Measurements from ENCODE around the gene SMARCD3. TPM values are rescaled to one million over a fixed set of nuclear protein-coding genes. Genes with fewer than 3 reads are reported as not detected.

Gene SMARCD3
- total RNA-seq, 1 experiment from 2014 or later, result 30.3 TPM

DNA sequence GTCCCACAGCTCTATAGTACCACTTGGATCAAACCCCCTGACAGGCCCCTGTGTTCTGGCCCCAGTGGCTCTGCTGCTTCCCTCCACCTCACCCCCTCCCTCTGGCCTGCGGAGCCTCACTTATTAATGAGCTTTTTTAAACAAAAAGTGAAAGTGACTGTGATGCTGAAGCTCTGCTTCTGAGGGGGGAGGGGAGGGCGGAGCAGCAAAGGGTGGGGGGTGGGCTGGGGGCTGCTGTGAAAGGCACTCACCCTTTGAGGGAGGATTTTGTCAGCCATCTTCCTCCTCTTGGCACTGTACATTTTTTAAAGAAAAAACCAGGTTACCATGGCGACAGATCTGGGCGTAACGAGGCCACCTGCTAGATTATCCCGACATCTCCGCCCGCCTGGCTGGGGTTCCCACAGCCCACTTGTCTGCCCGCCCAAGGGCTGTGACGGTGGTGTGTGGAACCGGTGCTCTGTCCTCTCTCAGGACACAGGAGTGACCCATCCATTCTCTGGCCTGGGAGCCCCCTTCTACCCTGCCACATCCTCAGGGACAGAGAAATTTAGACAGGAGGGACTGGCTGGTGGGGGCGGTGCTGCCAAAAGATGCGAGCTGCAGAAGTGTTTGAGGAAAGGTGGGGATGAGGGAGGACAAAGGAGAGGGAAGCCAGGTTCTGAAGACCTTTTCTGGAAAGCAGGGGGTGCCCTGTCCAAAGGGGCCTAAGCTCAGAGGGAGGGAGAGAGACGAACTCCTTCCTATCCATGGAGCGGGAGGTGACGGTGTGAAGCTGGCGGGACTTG lies 4.9 kb downstream of the SMARCD3 start:
- Histone ChIP-seq H3K9me3 (ENCODE audit: control insufficient read depth in 1 of 2, insufficient read depth in 1 of 2, low read depth in 1 of 2, low read length in 2 of 2) (no peaks in the 10 kb centered on the region), H2AFZ (ENCODE audit: low read depth, low read length, poor library complexity, severe bottlenecking) (no peak overlapping the region), H3K9me2 (ENCODE audit: insufficient read depth) (no peaks in the 10 kb centered on the region), H4K20me1 (ENCODE audit: insufficient read depth) (no peaks in the 10 kb centered on the region), H3K27me3 (ENCODE audit: insufficient read depth, low read length) (no peaks in the 10 kb centered on the region), H3K4me2 (ENCODE audit: low read length) (no peak overlapping the region), H3K4me1 (ENCODE audit: control insufficient read depth in 1 of 2, insufficient read depth in 2 of 2, low read length in 2 of 2) (peaks cover 17 to 42% of the 10 kb centered on the region in 2 experiments), H3K79me2 (ENCODE audit: insufficient read depth, low read length) (no peaks in the 10 kb centered on the region), H3K27ac (ENCODE audit: low read depth, low read length) (no peak overlapping the region), H3K9ac (ENCODE audit: low read length) (no peak overlapping the region), H3K4me3 (replicated peaks in 1 of 2; ENCODE audit: low read depth in 1 of 2, low read length in 2 of 2) (no peak overlapping the region), H3K36me3 (ENCODE audit: control insufficient read depth in 1 of 2, insufficient read depth in 2 of 2, low read length in 2 of 2) (peaks cover 9 to 16% of the 10 kb centered on the region in 2 experiments; a peak in 3 of 4 replicates)
- DNase-seq (ENCODE audit: low read depth, low spot score), result no peak
- BruUV-seq (replicated peaks), result no TSS peak
- RAD21 ChIA-PET (ENCODE audit: low non-redundant PET in 1 of 2, low total read pairs in 2 of 2, uncharacterized antibody in 2 of 2, unreplicated experiment in 2 of 2), result interaction anchor here in 1 of 2 experiments (0.6 kb wide), 1 partner anchor 107 kb away, joined by 4 read pairs; no protein-coding TSS in a partner anchor
- no peak for ATAC-seq
- intact Hi-C loops (cut with micrococcal nuclease), result loop anchor here (1.0 to 10.0 kb wide), 2 partner anchors 60 to 119 kb away; no protein-coding TSS in a partner anchor
- POLR2A ChIA-PET, result interaction anchor here (1.0 kb wide), 1 partner anchor 16 kb away, joined by 5 read pairs; the partner anchor contains the start of gene ABCF2
- TF ChIP-seq POLR2AphosphoS5 (IDR thresholded peaks at IDR 0.05; ENCODE audit: low read depth, low read length), result no peak
- TF ChIP-seq EGR1 (IDR thresholded peaks at IDR 0.05; ENCODE audit: low read depth), result no peak
- no peak for TF ChIP-seq SIN3A (IDR thresholded peaks at IDR 0.05; ENCODE audit: low read depth)
- no peak for TF ChIP-seq ELF1 (IDR thresholded peaks at IDR 0.05; ENCODE audit: borderline replicate concordance, low read depth)
- no peak for TF ChIP-seq MAX (IDR thresholded peaks at IDR 0.05)
- TF ChIP-seq SRF (IDR thresholded peaks at IDR 0.05; ENCODE audit: low read depth), result no peak
- TF ChIP-seq ZFX (IDR thresholded peaks at IDR 0.05), result no peak
- CTCF ChIA-PET, result interaction anchor here (0.6 to 1.7 kb wide), 11 partner anchors 8 to 367 kb away, joined by 3 to 12 read pairs (median 5); partner anchors contain the start of genes ABCF2 and CHPF2

DNA sequence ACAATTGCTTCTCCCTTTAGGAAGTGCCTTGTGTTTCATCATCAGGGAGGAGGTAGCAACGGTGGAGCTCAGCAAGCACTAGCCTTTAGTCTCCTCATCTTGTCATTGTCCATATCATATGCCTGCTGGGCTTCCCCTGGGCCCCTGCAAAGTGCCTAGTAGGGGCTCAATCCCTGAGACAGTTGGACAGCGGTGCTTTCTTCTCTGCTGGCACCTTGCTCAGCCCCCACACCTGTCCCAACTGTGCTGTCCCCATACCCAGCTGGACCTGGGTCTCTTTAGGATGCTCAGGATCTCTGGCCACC lies 5.5 kb downstream of the SMARCD3 start:
- ChIA-PET RAD21 (ENCODE audit: low non-redundant PET in 1 of 2, low total read pairs in 2 of 2, uncharacterized antibody in 2 of 2, unreplicated experiment in 2 of 2) (no interaction called here), POLR2A (no interaction called here), CTCF (interaction anchor here (0.9 to 1.7 kb wide), 5 partner anchors 9 to 367 kb away, joined by 3 to 9 read pairs (median 5); partner anchors contain the start of gene CHPF2)
- Histone ChIP-seq H3K9me2 (ENCODE audit: insufficient read depth) (no peaks in the 10 kb centered on the region), H3K79me2 (ENCODE audit: insufficient read depth, low read length) (no peaks in the 10 kb centered on the region), H3K27me3 (ENCODE audit: insufficient read depth, low read length) (no peaks in the 10 kb centered on the region), H3K9me3 (ENCODE audit: control insufficient read depth in 1 of 2, insufficient read depth in 1 of 2, low read depth in 1 of 2, low read length in 2 of 2) (no peaks in the 10 kb centered on the region), H3K4me1 (ENCODE audit: control insufficient read depth in 1 of 2, insufficient read depth in 2 of 2, low read length in 2 of 2) (peaks cover 17 to 38% of the 10 kb centered on the region in 2 experiments), H4K20me1 (ENCODE audit: insufficient read depth) (no peaks in the 10 kb centered on the region), H3K27ac (ENCODE audit: low read depth, low read length) (no peak overlapping the region), H3K4me3 (replicated peaks in 1 of 2; ENCODE audit: low read depth in 1 of 2, low read length in 2 of 2) (no peak overlapping the region), H3K9ac (ENCODE audit: low read length) (no peak overlapping the region), H3K4me2 (ENCODE audit: low read length) (no peak overlapping the region), H2AFZ (ENCODE audit: low read depth, low read length, poor library complexity, severe bottlenecking) (no peak overlapping the region), H3K36me3 (ENCODE audit: control insufficient read depth in 1 of 2, insufficient read depth in 2 of 2, low read length in 2 of 2) (peaks cover 9 to 22% of the 10 kb centered on the region in 2 experiments; a peak in 3 of 4 replicates)
- no peak for TF ChIP-seq MAX (IDR thresholded peaks at IDR 0.05)
- TF ChIP-seq, protein P1, sequence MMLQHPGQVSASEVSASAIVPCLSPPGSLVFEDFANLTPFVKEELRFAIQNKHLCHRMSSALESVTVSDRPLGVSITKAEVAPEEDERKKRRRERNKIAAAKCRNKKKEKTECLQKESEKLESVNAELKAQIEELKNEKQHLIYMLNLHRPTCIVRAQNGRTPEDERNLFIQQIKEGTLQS (IDR thresholded peaks at IDR 0.05), result no peak
- TF ChIP-seq TCF7L2 (IDR thresholded peaks at IDR 0.05; ENCODE audit: borderline replicate concordance, extremely low read depth, insufficient read depth, insufficient read length), result no peak
- no peak for TF ChIP-seq EZH2phosphoT487 (IDR thresholded peaks at IDR 0.05; ENCODE audit: borderline replicate concordance)
- no peak for TF ChIP-seq CBX3 (IDR thresholded peaks at IDR 0.05; ENCODE audit: low read depth)
- no peak for TF ChIP-seq YY1 (IDR thresholded peaks at IDR 0.05; ENCODE audit: extremely low read depth, insufficient replicate concordance, low read depth, low read length)
- no peak for TF ChIP-seq POLR2A (IDR thresholded peaks at IDR 0.05; ENCODE audit: borderline replicate concordance, extremely low read depth, insufficient read depth, insufficient read length)
- TF ChIP-seq, protein P2, sequence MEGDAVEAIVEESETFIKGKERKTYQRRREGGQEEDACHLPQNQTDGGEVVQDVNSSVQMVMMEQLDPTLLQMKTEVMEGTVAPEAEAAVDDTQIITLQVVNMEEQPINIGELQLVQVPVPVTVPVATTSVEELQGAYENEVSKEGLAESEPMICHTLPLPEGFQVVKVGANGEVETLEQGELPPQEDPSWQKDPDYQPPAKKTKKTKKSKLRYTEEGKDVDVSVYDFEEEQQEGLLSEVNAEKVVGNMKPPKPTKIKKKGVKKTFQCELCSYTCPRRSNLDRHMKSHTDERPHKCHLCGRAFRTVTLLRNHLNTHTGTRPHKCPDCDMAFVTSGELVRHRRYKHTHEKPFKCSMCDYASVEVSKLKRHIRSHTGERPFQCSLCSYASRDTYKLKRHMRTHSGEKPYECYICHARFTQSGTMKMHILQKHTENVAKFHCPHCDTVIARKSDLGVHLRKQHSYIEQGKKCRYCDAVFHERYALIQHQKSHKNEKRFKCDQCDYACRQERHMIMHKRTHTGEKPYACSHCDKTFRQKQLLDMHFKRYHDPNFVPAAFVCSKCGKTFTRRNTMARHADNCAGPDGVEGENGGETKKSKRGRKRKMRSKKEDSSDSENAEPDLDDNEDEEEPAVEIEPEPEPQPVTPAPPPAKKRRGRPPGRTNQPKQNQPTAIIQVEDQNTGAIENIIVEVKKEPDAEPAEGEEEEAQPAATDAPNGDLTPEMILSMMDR (IDR thresholded peaks at IDR 0.05 in 2 of 3, conservative IDR thresholded peaks at IDR 0.05 in 1 of 3; ENCODE audit: borderline replicate concordance in 1 of 3, insufficient read depth in 1 of 3, low read depth in 2 of 3, low read length in 2 of 3), result no peak
- TF ChIP-seq SIN3A (IDR thresholded peaks at IDR 0.05; ENCODE audit: low read depth), result no peak
- TF ChIP-seq POLR2AphosphoS5 (IDR thresholded peaks at IDR 0.05; ENCODE audit: low read depth, low read length), result no peak
- no peak for TF ChIP-seq FOSL1 (IDR thresholded peaks at IDR 0.05; ENCODE audit: low read depth)
- TF ChIP-seq SRF (IDR thresholded peaks at IDR 0.05; ENCODE audit: low read depth), result no peak
- no peak for TF ChIP-seq EGR1 (IDR thresholded peaks at IDR 0.05; ENCODE audit: low read depth)
- no peak for TF ChIP-seq CEBPB (IDR thresholded peaks at IDR 0.05; ENCODE audit: low read depth)
- no peak for TF ChIP-seq SP1 (IDR thresholded peaks at IDR 0.05; ENCODE audit: low read depth)
- ATAC-seq (no peak), DNase-seq (ENCODE audit: low read depth, low spot score) (no peak)
- intact Hi-C loops (cut with micrococcal nuclease), result loop anchor here (10.0 kb wide), 1 partner anchor 118 kb away; no protein-coding TSS in a partner anchor
- no TSS peak for BruUV-seq (replicated peaks)
